Spleen (tissue), 7 donors: Measurements from ENCODE around the gene MYB.

Source experiments
- CTCF ChIP-seq, 11 experiments: fragments of 200-600 bp in 7 of 11; fragments of 450-650 bp in 4 of 11; sonication (generic) in 4 of 11; IDR thresholded peaks in 8 of 11; conservative IDR thresholded peaks in 3 of 11; 1 replicate in 7 of 11; 2 replicates in 4 of 11; pipeline versions ENCODE4 v1.4.0 to v1.8.0; 2016 to 2021; ENCODE audit warnings: antibody characterized with exemption in 11 of 11, inconsistent platforms in 4 of 11, mild to moderate bottlenecking in 1 of 11
- POLR2A ChIP-seq, 3 donors: fragments of 450-650 bp; IDR thresholded peaks; one replicate each; pipeline ENCODE4 v1.5.1; 2017; ENCODE audit warnings: antibody characterized with exemption in 3 of 3, mild to moderate bottlenecking in 1 of 3
- POLR2AphosphoS5 ChIP-seq, 3 donors: sonication (generic); formaldehyde crosslinking; IDR thresholded peaks; one replicate each; pipeline ENCODE4 v1.5.1; 2017; ENCODE audit warnings: antibody characterized with exemption in 3 of 3
- donor health status: DM: no; HTN: no; CAD: no; lungs with moderate emphysema.
- donor health status: DM: no; HTN: no; CAD: no.
- donor health status: DM: no; HTN: no; CAD: no.

- TF ChIP-seq POLR2A (IDR thresholded peaks at IDR 0.05) (no peak), CTCF (IDR thresholded peaks at IDR 0.05 in 8 of 11, conservative IDR thresholded peaks at IDR 0.05 in 3 of 11) (no peak), POLR2AphosphoS5 (IDR thresholded peaks at IDR 0.05) (no peak)
Measured at GRCh38 chr6:135179920-135180541, 1.1 kb upstream of the MYB start.
